Astrocyte (in vitro differentiated cells and primary cell): ENCODE data around the gene COMMD8. TPM values are rescaled to one million over a fixed set of nuclear protein-coding genes. Genes with fewer than 3 reads are reported as not detected.

ENCODE experiments used
- DNase-seq: peaks from one replicate; pipeline ENCODE4 v3.0.0-alpha.2; 2010; ENCODE audit warnings: low read depth
- FAIRE-seq: peaks from 2 replicates; lab custom pipeline; 2011; peaks lifted over from hg19 to GRCh38; lab: Jason Lieb, UNC
- H2AFZ ChIP-seq: 2 replicates; pipeline ENCODE4 v1.6.0; 2012; ENCODE audit warnings: low read depth, low read length, inconsistent platforms
- H3K27ac ChIP-seq: 2 replicates; pipeline ENCODE4 v1.5.1; 2011; ENCODE audit warnings: low read depth, low read length, inconsistent platforms
- H3K27me3 ChIP-seq: 2 replicates; pipeline ENCODE4 v1.6.0; 2011; ENCODE audit warnings: low read length, inconsistent platforms; ENCODE audit not compliant: insufficient read depth
- H3K36me3 ChIP-seq: 2 replicates; pipeline ENCODE4 v1.5.1; 2011; ENCODE audit warnings: low read length, inconsistent platforms; ENCODE audit not compliant: insufficient read depth
- H3K4me1 ChIP-seq: 2 replicates; pipeline ENCODE4 v1.5.1; 2011; ENCODE audit warnings: low read length, inconsistent platforms; ENCODE audit not compliant: insufficient read depth
- H3K4me2 ChIP-seq: 2 replicates; pipeline ENCODE4 v1.6.0; 2012; ENCODE audit warnings: low read length, inconsistent platforms
- H3K4me3 ChIP-seq: 2 replicates; pipeline ENCODE4 v1.5.1; 2011; ENCODE audit warnings: low read depth, mild to moderate bottlenecking, low read length, inconsistent platforms; ENCODE audit not compliant: insufficient read depth
- H3K79me2 ChIP-seq: 2 replicates; pipeline ENCODE4 v1.6.0; 2012; ENCODE audit warnings: mild to moderate bottlenecking, low read length, inconsistent platforms; ENCODE audit not compliant: insufficient read depth
- H3K9ac ChIP-seq: 2 replicates; pipeline ENCODE4 v1.6.0; 2012; ENCODE audit warnings: mild to moderate bottlenecking, low read length, inconsistent platforms
- H3K9me3 ChIP-seq: 2 replicates; pipeline ENCODE4 v1.5.1; 2012; ENCODE audit warnings: low read depth, mild to moderate bottlenecking, low read length, inconsistent platforms; ENCODE audit not compliant: insufficient read depth
- H4K20me1 ChIP-seq: 2 replicates; pipeline ENCODE4 v1.6.0; 2012; ENCODE audit warnings: low read length, inconsistent platforms; ENCODE audit not compliant: insufficient read depth
- H3K27ac Mint-ChIP-seq: one replicate; pipeline ENCODE4 v1.8.0; 2021; ENCODE audit warnings: mild to moderate bottlenecking, mixed read lengths; ENCODE audit not compliant: unreplicated experiment
- H3K27me3 Mint-ChIP-seq: one replicate; pipeline ENCODE4 v1.8.0; 2021; ENCODE audit warnings: low read depth, mixed read lengths; ENCODE audit not compliant: unreplicated experiment
- H3K36me3 Mint-ChIP-seq: one replicate; pipeline ENCODE4 v1.8.0; 2021; ENCODE audit warnings: low read depth, mixed read lengths; ENCODE audit not compliant: unreplicated experiment
- H3K4me1 Mint-ChIP-seq: one replicate; pipeline ENCODE4 v1.8.0; 2021; ENCODE audit warnings: low read depth, mixed read lengths; ENCODE audit not compliant: unreplicated experiment
- H3K4me3 Mint-ChIP-seq: one replicate; pipeline ENCODE4 v1.8.0; 2021; ENCODE audit warnings: mild to moderate bottlenecking, moderate library complexity, mixed read lengths; ENCODE audit not compliant: unreplicated experiment
- H3K9me3 Mint-ChIP-seq: one replicate; pipeline ENCODE4 v1.8.0; 2021; ENCODE audit warnings: mild to moderate bottlenecking, mixed read lengths; ENCODE audit not compliant: unreplicated experiment
- CTCF ChIP-seq: IDR thresholded peaks from 2 replicates; pipeline ENCODE4 v1.5.1; 2011; ENCODE audit warnings: low read depth, mild to moderate bottlenecking, inconsistent platforms, low read length, moderate library complexity; ENCODE audit not compliant: insufficient read depth
- EZH2 ChIP-seq: IDR thresholded peaks from 2 replicates; pipeline ENCODE4 v1.6.1; 2012; ENCODE audit warnings: mild to moderate bottlenecking, low read length, inconsistent platforms; ENCODE audit not compliant: insufficient read depth
- total RNA-seq: library from RNA; stranded (reverse); gene quantifications from 2 replicates; pipeline ENCODE4 v1.2.1, GENCODE V29; 2021

The COMMD8 gene
- total RNA-seq, 1 donor from 2014 or later = 23.5 TPM

GRCh38 chr4:47505666-47506065 is 42.2 kb upstream of the COMMD8 start:
- no peak overlapping the region for H3K9ac ChIP-seq
- H3K4me2 ChIP-seq = no peak overlapping the region
- Mint-ChIP-seq H3K4me1 (peaks cover 15% of the 10 kb centered on the region), H3K4me3 (no peak overlapping the region), H3K27ac (no peak overlapping the region), H3K36me3 (peaks cover 6% of the 10 kb centered on the region), H3K9me3 (no peaks in the 10 kb centered on the region), H3K27me3 (no peaks in the 10 kb centered on the region)
- no peak overlapping the region for H3K27ac ChIP-seq
- no peak for FAIRE-seq
- no peaks in the 10 kb centered on the region for H3K27me3 ChIP-seq
- no peaks in the 10 kb centered on the region for H3K36me3 ChIP-seq
- H3K4me1 ChIP-seq = peaks cover 6% of the 10 kb centered on the region
- peaks cover 4% of the 10 kb centered on the region for H4K20me1 ChIP-seq
- TF ChIP-seq CTCF (no peak), EZH2 (no peak)
- DNase-seq = no peak
- H3K9me3 ChIP-seq = no peaks in the 10 kb centered on the region
- H2AFZ ChIP-seq = no peak overlapping the region
- H3K79me2 ChIP-seq = peaks cover 46% of the 10 kb centered on the region
- no peak overlapping the region for H3K4me3 ChIP-seq

GRCh38 chr4:47505147-47505546 is 41.6 kb upstream of the COMMD8 start:
- no peak for FAIRE-seq
- H2AFZ ChIP-seq = no peak overlapping the region
- TF ChIP-seq CTCF (no peak), EZH2 (no peak)

GRCh38 chr4:47500776-47501175 is 37.3 kb upstream of the COMMD8 start:
- Mint-ChIP-seq H3K9me3 (no peaks in the 10 kb centered on the region), H3K36me3 (peaks cover 6% of the 10 kb centered on the region), H3K27ac (no peak overlapping the region), H3K4me1 (no peaks in the 10 kb centered on the region), H3K4me3 (no peak overlapping the region), H3K27me3 (no peaks in the 10 kb centered on the region)
- Histone ChIP-seq H4K20me1 (peaks cover 4% of the 10 kb centered on the region), H3K9me3 (no peaks in the 10 kb centered on the region), H3K4me1 (no peaks in the 10 kb centered on the region), H2AFZ (no peak overlapping the region), H3K79me2 (peaks cover 51% of the 10 kb centered on the region), H3K36me3 (no peaks in the 10 kb centered on the region), H3K27me3 (no peaks in the 10 kb centered on the region), H3K4me2 (no peak overlapping the region), H3K9ac (no peak overlapping the region), H3K27ac (no peak overlapping the region), H3K4me3 (no peak overlapping the region)
- no peak for DNase-seq
- TF ChIP-seq CTCF = no peak
- TF ChIP-seq EZH2 = no peak
- no peak for FAIRE-seq

More at GRCh38 chr4:47505147-47505546, 41.6 kb upstream of the COMMD8 start:
- no peaks in the 10 kb centered on the region for H3K27me3 Mint-ChIP-seq
- peaks cover 6% of the 10 kb centered on the region for H3K36me3 Mint-ChIP-seq
- Histone ChIP-seq H3K4me1 (peaks cover 6% of the 10 kb centered on the region), H3K9ac (no peak overlapping the region), H3K4me2 (no peak overlapping the region), H3K27ac (no peak overlapping the region), H3K27me3 (no peaks in the 10 kb centered on the region), H4K20me1 (peaks cover 4% of the 10 kb centered on the region), H3K4me3 (no peak overlapping the region), H3K9me3 (no peaks in the 10 kb centered on the region), H3K36me3 (no peaks in the 10 kb centered on the region), H3K79me2 (peaks cover 51% of the 10 kb centered on the region)
- H3K9me3 Mint-ChIP-seq = no peaks in the 10 kb centered on the region
- no peak overlapping the region for H3K27ac Mint-ChIP-seq
- DNase-seq = no peak
- H3K4me3 Mint-ChIP-seq = no peak overlapping the region
- peaks cover 10% of the 10 kb centered on the region for H3K4me1 Mint-ChIP-seq
